Measurements from ENCODE around the gene TTLL6.

TTLL6 gene

DNA sequence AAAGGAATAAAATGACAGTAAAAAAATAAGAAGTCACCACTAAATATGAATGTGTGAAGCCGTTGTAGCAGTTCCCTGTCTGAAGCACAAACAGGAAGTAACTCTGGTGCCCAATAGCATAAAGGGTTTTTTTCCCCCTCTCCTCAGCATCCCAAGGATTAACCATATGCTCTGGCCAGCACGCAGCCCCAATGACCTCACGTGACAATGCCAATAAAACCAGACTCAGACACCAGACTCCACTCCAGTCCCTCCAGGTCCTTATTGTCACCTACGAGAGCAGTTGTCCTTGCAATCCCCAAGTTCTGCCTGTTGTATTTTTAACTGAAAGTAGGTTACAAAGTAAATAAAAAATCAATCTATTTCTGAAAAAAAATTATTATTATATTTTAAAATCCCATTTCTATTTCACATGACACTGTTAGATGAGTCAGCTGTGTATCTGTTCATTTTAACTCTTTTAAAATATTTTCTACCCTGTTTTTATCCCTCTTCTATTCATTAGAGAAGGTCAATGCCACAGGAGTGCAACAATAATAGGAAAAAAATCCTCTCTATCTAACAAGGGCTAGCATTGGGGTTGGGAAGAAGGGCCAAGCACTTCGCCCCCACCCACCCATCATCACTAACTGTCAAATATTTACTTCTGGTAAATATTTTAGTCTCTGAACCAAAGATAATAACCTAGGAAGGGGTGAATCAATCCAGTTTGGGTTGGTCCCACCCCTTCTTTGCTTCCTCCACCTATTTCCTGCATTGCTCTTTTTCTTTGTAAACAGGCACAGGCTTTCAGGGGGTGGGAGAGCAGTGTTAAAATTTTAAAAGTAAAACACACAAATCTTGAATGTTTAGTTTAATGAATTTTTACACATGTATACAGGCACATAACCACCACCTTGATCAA, 101.3 kb downstream of the TTLL6 start:
- Histone ChIP-seq H3K4me3 (ENCODE audit: low read depth, low read length) (no peak overlapping the region), H3K9me3 (ENCODE audit: control insufficient read depth, insufficient read depth, low read depth, low read length) (no peaks in the 10 kb centered on the region), H3K27ac (ENCODE audit: extremely low read depth, low read depth, low read length) (no peak overlapping the region), H3K4me1 (ENCODE audit: control insufficient read depth, insufficient read depth, low read length) (no peaks in the 10 kb centered on the region), H3K36me3 (ENCODE audit: control insufficient read depth in 2 of 2, insufficient read depth in 1 of 2, low read length in 2 of 2) (no peaks in the 10 kb centered on the region)
- POLR2A ChIA-PET = no interaction called here
- CTCF ChIA-PET = interaction anchor here (0.6 to 2.4 kb wide), 6 partner anchors 9 to 163 kb away, joined by 3 to 16 read pairs (median 7); no protein-coding TSS in a partner anchor
- no peak for TF ChIP-seq RBAK (tag by site-specific recombination; IDR thresholded peaks at IDR 0.05)
- no peak for TF ChIP-seq ZNF324 (tag by site-specific recombination; IDR thresholded peaks at IDR 0.05)
- TF ChIP-seq ZNF335 (tag by site-specific recombination; conservative IDR thresholded peaks at IDR 0.05) = 0 out of 2 replicates have a peak, but pooled peaks have one; percentile 16
- no peak for TF ChIP-seq ZBTB21 (tag by site-specific recombination; IDR thresholded peaks at IDR 0.05)

Measured in HEK293 (cell line).